Measurements from ENCODE around the gene PLA2G5. TPM values are rescaled to one million over a fixed set of nuclear protein-coding genes. Genes with fewer than 3 reads are reported as not detected.
"Not testable (repeated sequence)": the region's sequence is repeated elsewhere in the genome, so short reads cannot be mapped to it uniquely, and the experiment has no call there.

PLA2G5 gene
- total RNA-seq, 4 donors from 2014 or later, result 0.60 to 14.5 (median 3.0) TPM

DNA sequence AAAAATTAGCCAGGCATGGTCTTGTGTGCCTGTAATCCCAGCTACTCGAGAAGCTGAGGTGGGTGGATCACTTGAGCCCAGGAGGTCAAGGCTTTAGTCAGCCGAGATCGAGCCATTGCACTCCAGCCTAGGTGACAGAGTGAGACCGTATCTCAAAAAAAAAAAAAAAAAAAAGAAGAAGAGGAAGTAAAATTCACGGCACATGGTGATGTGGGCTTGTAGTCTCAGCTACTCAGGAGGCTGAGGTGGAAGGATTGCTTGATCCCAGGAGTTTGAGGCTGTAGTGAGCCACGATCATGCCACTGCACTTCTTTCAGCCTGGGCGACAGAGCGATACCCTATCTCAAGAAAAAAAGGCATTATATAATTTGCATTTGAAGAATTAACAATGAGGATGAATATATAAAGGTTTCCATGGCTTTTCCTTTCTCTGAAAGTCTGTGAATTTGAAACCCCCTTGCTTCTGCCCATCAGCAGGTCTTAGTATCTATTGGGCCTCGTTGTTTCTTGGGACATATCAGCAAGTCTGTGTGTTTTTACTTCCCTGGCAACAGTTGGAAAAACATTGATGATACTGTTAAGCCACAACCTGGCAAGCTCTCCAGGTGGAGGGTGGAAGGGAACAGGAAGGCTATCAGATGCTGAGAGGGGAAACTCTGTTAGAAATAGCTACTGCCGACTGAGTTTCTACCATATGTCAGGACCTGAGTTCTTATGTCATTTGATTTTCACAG, 53.9 kb downstream of the PLA2G5 start:
- TF ChIP-seq, protein P1, sequence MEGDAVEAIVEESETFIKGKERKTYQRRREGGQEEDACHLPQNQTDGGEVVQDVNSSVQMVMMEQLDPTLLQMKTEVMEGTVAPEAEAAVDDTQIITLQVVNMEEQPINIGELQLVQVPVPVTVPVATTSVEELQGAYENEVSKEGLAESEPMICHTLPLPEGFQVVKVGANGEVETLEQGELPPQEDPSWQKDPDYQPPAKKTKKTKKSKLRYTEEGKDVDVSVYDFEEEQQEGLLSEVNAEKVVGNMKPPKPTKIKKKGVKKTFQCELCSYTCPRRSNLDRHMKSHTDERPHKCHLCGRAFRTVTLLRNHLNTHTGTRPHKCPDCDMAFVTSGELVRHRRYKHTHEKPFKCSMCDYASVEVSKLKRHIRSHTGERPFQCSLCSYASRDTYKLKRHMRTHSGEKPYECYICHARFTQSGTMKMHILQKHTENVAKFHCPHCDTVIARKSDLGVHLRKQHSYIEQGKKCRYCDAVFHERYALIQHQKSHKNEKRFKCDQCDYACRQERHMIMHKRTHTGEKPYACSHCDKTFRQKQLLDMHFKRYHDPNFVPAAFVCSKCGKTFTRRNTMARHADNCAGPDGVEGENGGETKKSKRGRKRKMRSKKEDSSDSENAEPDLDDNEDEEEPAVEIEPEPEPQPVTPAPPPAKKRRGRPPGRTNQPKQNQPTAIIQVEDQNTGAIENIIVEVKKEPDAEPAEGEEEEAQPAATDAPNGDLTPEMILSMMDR (IDR thresholded peaks at IDR 0.05), result no peak
- DNase-seq (ENCODE audit: low spot score) (no peak), ATAC-seq (ENCODE audit: low FRiP score) (no peak)

DNA sequence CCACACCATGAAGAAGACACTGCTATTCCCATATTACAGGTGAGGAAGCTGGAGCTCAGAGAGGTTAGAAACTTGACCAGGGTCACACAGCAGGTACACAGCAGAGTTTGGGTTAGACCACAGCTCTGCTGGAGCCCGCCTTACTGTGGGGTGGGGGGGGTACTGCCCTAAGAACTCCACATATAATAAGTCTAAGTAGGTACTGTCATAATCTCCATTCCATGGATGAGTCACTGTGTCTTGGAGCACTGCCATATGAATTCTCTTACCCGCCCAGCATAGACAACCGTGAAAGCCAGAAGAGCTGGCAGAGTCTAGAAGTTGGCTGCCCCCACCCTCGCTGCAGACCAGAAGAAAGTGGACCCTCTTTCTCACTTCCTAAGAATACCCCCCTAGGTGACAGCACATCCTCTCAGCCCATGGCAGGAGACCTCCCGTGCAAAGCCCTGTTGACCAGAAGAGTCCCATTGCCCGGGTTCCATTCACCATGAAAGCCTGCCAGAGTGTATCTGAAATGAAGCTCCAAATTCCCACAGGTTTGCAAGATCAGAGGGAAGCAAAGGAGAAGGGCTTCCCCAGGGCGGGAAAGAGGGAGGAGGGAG, 54.6 kb downstream of the PLA2G5 start:
- TF ChIP-seq, protein P1 (IDR thresholded peaks at IDR 0.05), result no peak
- ATAC-seq (ENCODE audit: low FRiP score), result peak; percentile 90
- DNase-seq (ENCODE audit: low spot score), result peak; percentile 53

DNA sequence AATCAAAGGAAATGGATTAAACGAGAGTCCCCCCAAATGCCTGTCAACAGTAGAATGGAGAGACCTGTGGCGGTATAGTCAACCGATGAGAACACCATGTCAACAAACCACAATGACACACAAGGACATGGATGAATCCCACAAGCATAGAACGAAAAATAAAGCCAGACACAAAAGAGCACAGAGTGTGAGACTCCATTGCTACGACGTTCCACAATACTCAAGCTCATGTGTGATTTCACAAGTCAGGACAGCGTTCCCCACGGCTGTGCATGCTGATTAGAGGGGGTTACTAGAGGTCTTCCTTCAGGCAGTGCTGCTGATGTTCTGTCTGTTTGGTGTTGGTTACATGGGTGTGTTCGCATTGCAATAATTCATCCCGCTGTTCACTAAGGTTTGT, 55.1 kb downstream of the PLA2G5 start:
- peak; percentile 26 for ATAC-seq (ENCODE audit: low FRiP score)
- DNase-seq (ENCODE audit: low spot score), result no peak
- TF ChIP-seq, protein P1 (IDR thresholded peaks at IDR 0.05), result no peak

DNA sequence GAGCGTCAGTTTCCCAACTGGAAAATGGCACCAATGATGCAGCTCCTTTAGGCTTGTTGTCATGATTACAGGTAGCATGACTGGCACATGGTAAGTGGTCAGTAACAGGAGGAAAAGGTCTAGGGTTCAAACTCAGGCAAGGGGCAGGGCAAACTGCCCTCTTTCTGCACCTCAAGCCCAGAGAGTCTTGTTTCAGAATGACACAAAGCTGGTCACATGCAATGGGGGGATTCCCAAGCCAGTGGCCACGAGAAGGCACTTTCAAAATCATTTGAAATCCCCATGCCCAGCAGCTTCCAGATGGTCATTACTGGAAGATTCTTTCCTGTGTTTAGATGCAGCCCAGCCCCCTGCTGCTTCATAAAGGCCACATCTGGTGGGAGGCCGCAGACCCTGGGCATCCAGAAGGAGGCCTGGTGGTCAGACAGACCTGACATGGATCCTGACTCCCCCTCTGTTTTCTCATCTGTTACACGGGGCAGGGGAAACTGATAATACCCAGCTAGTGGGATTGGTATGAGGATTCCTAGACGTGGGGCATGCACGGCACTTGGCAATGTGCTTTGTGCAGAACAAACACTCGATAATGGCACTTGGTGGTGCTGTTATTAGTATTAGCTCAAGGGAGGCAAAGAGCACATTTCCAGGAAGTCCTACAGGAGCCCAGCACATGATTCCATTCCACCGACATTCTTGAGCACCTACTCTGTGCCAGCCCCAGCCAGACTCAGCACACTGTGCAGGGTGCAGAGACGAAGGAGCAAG, 56.2 kb downstream of the PLA2G5 start:
- no peak for ATAC-seq (ENCODE audit: low FRiP score)
- TF ChIP-seq, protein P1 (IDR thresholded peaks at IDR 0.05), result no peak
- DNase-seq (ENCODE audit: low spot score), result no peak

DNA sequence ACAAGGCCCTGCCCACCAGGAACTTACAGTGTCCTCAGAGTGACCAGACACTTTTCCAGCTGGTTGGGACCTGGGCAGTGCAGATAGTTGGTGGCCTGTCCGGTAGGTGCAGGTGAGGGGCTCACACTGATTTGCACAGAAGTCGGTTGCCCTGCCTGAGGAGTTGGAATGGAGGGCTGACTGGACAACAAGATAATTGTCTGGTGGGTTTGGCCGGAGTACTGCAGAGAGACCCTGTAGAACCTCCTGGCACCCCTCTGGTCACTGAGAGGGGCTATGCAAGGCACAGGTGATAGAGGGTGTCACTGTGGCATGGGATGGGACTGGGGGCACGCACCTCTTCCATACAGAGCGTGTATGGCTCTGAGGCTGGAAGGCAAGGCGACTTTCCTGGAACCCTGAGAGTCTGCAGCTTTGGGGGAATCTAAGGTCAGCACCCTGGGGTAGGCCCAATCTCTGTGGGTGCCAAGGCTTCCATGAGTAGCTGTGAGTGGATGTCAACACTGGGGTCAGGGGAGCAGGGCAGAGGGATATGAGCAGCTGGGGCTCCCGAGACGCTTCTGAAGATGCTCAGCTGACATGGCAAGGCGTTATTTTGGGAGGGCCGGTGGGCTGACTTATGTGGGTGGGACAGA, 56.9 kb downstream of the PLA2G5 start:
- ATAC-seq (ENCODE audit: low FRiP score), result no peak

DNA sequence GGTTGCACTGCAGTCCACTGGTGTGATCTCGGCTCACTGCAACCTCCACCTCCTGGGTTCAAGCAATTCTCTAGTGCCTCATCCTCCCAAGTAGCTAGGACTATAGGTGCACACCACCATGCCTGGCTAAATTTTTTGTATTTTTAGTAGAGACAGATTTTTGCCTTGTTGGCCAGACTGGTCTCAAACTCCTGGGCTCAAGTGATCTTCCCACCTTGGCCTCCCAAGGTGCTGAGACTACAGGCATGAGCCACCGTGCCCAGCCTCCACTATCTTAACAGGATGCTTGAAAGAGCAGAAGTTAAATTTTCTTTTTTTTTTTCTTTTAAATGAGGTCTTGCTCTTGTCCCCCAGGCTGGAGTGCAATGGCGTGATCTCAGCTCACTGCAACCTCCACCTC, 60.5 kb downstream of the PLA2G5 start:
- not testable (repeated sequence) for DNase-seq (ENCODE audit: low spot score)

More for the DNA sequence above, 56.9 kb downstream of the PLA2G5 start:
- no peak for DNase-seq (ENCODE audit: low spot score)
- TF ChIP-seq, protein P1 (IDR thresholded peaks at IDR 0.05), result no peak

DNA sequence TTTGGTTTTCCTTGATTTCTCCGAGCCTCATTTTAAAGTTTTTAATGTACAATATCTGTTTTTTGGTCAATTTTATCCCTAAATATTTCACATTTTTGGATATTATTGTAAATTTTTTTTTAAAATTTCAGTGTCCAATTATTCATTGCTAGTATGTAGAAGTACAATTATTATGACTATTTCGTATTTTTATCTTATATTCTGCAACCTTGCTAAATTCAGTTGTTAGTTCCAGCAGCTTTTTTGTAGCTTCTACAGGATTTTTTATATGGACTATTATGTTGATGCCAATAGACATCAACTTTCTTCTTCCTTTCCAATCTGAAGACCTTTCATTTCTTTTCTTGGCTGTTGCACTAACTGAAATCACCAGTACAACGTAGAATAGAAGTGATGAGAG, 65.0 kb downstream of the PLA2G5 start:
- TF ChIP-seq, protein P1 (IDR thresholded peaks at IDR 0.05), result no peak
- no peak for ATAC-seq (ENCODE audit: low FRiP score)
- DNase-seq (ENCODE audit: low spot score), result no peak

More for the DNA sequence above, 60.5 kb downstream of the PLA2G5 start:
- not testable (repeated sequence) for ATAC-seq (ENCODE audit: low FRiP score)
